ENCODE results near the gene TJP1.

DNA sequence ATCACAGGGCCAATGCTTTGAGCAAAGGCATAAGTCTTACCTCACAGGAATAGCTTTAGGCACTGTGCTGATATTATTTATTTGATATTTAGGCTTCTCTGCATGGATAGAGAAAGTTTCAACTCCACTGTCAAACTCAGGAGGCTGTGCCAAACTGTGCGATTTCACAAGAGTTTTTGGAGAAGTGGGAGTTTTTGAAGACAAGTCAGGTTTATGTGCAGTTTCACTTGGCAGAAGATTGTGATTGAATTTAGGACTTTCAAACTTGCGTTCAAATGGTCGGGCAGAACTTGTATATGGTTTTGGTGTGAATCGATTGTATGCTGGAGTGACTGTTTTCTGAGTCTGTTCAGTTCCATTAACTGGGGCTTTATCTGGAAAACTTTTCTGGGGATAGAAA lies 113.7 kb downstream of the TJP1 start:
- TF ChIP-seq CTCF (IDR thresholded peaks at IDR 0.05), result no peak
- TF ChIP-seq EP300 (IDR thresholded peaks at IDR 0.05), result no peak

Measured in suprapubic skin (tissue), 3 donors.